ENCODE results near the gene INO80B. TPM values are rescaled to one million over a fixed set of nuclear protein-coding genes. Genes with fewer than 3 reads are reported as not detected.

INO80B gene
- total RNA-seq, 2 experiments from 2014 or later = 29.2 to 44.5 TPM

- Histone ChIP-seq H3K4me1 (ENCODE audit: insufficient read depth, low read length, poor library complexity, severe bottlenecking) (peaks cover 34% of the 10 kb centered on the region), H2AFZ (ENCODE audit: low read length) (peak overlapping the region; percentile 59; the same call in 1 of the 2 replicates), H3K36me3 (ENCODE audit: insufficient read depth, low read length) (no peaks in the 10 kb centered on the region), H3K9me3 (ENCODE audit: low read length) (no peaks in the 10 kb centered on the region), H3K4me3 (ENCODE audit: low read depth, low read length, poor library complexity, severe bottlenecking) (peak overlapping the region; percentile 33), H4K20me1 (ENCODE audit: insufficient read depth, low read length) (no peaks in the 10 kb centered on the region), H3K9me2 (ENCODE audit: insufficient read depth, low read length) (no peaks in the 10 kb centered on the region), H3K27ac (ENCODE audit: low read depth, low read length, poor library complexity, severe bottlenecking) (no peak overlapping the region), H3K4me2 (ENCODE audit: low read length) (peak overlapping the region; percentile 50), H3K79me2 (ENCODE audit: insufficient read depth, low read depth, low read length) (no peaks in the 10 kb centered on the region)
- TF ChIP-seq EZH2phosphoT487 (IDR thresholded peaks at IDR 0.05; ENCODE audit: borderline replicate concordance, low read depth, low read length) (no peak), CTCF (conservative IDR thresholded peaks at IDR 0.05; ENCODE audit: low read length) (no peak)
- peak; percentile 58 for DNase-seq (ENCODE audit: low spot score)
- ChIA-PET POLR2A (interaction anchor here (0.9 to 2.3 kb wide), 3 partner anchors 9 to 16 kb away, joined by 4 to 17 read pairs (median 13); partner anchors contain the start of gene INO80B), CTCF (ENCODE audit: unreplicated experiment) (interaction anchor here (0.5 kb wide), 1 partner anchor 18 kb away, joined by 3 read pairs; the partner anchor contains the start of gene WBP1)
- intact Hi-C loops (cut with micrococcal nuclease; ENCODE audit: unreplicated experiment) = no loop called here
- BruUV-seq (replicated peaks) = no TSS peak
These were observed 14.3 kb upstream of the INO80B start for GRCh38 chr2:74440378-74441169.

- ChIA-PET POLR2A (interaction anchor here (2.0 to 2.3 kb wide), 2 partner anchors 11 to 15 kb away, joined by 13 to 17 read pairs; partner anchors contain the start of gene INO80B), CTCF (ENCODE audit: unreplicated experiment) (no interaction called here)
- Histone ChIP-seq H3K9me3 (ENCODE audit: low read length) (no peaks in the 10 kb centered on the region), H3K9me2 (ENCODE audit: insufficient read depth, low read length) (no peaks in the 10 kb centered on the region), H3K27ac (ENCODE audit: low read depth, low read length, poor library complexity, severe bottlenecking) (no peak overlapping the region), H3K4me2 (ENCODE audit: low read length) (no peak overlapping the region), H4K20me1 (ENCODE audit: insufficient read depth, low read length) (no peaks in the 10 kb centered on the region), H2AFZ (ENCODE audit: low read length) (no peak overlapping the region), H3K79me2 (ENCODE audit: insufficient read depth, low read depth, low read length) (no peaks in the 10 kb centered on the region), H3K4me3 (ENCODE audit: low read depth, low read length, poor library complexity, severe bottlenecking) (no peak overlapping the region), H3K4me1 (ENCODE audit: insufficient read depth, low read length, poor library complexity, severe bottlenecking) (peaks cover 34% of the 10 kb centered on the region), H3K36me3 (ENCODE audit: insufficient read depth, low read length) (no peaks in the 10 kb centered on the region)
- no peak for DNase-seq (ENCODE audit: low spot score)
- BruUV-seq (replicated peaks) = no TSS peak
- TF ChIP-seq CTCF (conservative IDR thresholded peaks at IDR 0.05; ENCODE audit: low read length) (no peak), EZH2phosphoT487 (IDR thresholded peaks at IDR 0.05; ENCODE audit: borderline replicate concordance, low read depth, low read length) (no peak)
- intact Hi-C loops (cut with micrococcal nuclease; ENCODE audit: unreplicated experiment) = no loop called here
These were observed 13.7 kb upstream of the INO80B start for GRCh38 chr2:74441170-74441689.

Data from OCI-LY7 (cell line).